K562 (cell line): ENCODE data around the gene SETMAR. TPM values are rescaled to one million over a fixed set of nuclear protein-coding genes. Genes with fewer than 3 reads are reported as not detected.
A peak's percentile ranks its signal among the peaks of the same experiment; 100 is the strongest.

Experiments used
- CBFA2T2 ChIP-seq: fragments of 450-650 bp; conservative IDR thresholded peaks from 2 replicates; pipeline ENCODE4 v1.6.1; 2017; ENCODE audit warnings: mild to moderate bottlenecking
- ELK3 ChIP-seq: fragments of 450-650 bp; formaldehyde crosslinking; IDR thresholded peaks from 2 replicates; pipeline ENCODE4 v1.4.0; 2020; ENCODE audit warnings: mild to moderate bottlenecking
- EP300 ChIP-seq: IDR thresholded peaks from 2 replicates; pipeline ENCODE4 v1.6.1; 2012; ENCODE audit warnings: low read length, improper control_type of control experiment
- FOXK2 ChIP-seq, 2 experiments: fragments of 450-650 bp; IDR thresholded peaks in 1 of 2; conservative IDR thresholded peaks in 1 of 2; 2 replicates each; pipeline ENCODE4 v1.6.1; 2016; ENCODE audit warnings: low read depth in 2 of 2, mild to moderate bottlenecking in 1 of 2
- HNRNPL ChIP-seq: fragments of 200-400 bp; formaldehyde crosslinking; IDR thresholded peaks from 2 replicates; pipeline ENCODE4 v1.6.1; 2017; ENCODE audit warnings: low read depth, mild to moderate bottlenecking, low read length
- SIRT6 ChIP-seq: IDR thresholded peaks from one replicate; pipeline ENCODE4 v1.6.1; 2012; ENCODE audit warnings: low read depth, mild to moderate bottlenecking, control low read depth, inconsistent platforms, low read length, moderate library complexity
- TAL1 ChIP-seq: fragments of 450-650 bp; IDR thresholded peaks from 2 replicates; pipeline ENCODE4 v1.6.1; 2016; ENCODE audit warnings: mild to moderate bottlenecking
- TBP ChIP-seq: optimal IDR thresholded peaks from 2 replicates; pipeline ENCODE3; 2011; ENCODE audit warnings: low read depth, low read length, improper control_type of control experiment
- TCF3 ChIP-seq: sonication (generic); formaldehyde crosslinking; IDR thresholded peaks from 2 replicates; pipeline ENCODE4 v1.4.0; 2020; ENCODE audit warnings: mild to moderate bottlenecking, missing genetic modification reagents
- TCF7 ChIP-seq: sonication (generic); IDR thresholded peaks from 2 replicates; pipeline ENCODE4 v1.6.1; 2016; ENCODE audit warnings: antibody characterized with exemption, borderline replicate concordance
- ZNF395 ChIP-seq: fragments of 200-800 bp; sonication (Bioruptor generic); IDR thresholded peaks from 2 replicates; pipeline ENCODE4 v1.6.1; 2017; ENCODE audit warnings: missing genetic modification characterization, missing compliant biosample characterization
- ZNF398 ChIP-seq: fragments of 250-450 bp; sonication (Bioruptor Pico); IDR thresholded peaks from 2 replicates; pipeline ENCODE4 v1.8.0; 2021; ENCODE audit warnings: moderate library complexity, mild to moderate bottlenecking, inconsistent platforms
- ZNF586 ChIP-seq: fragments of 450-650 bp; formaldehyde crosslinking; conservative IDR thresholded peaks from 2 replicates; pipeline ENCODE4 v1.4.0; 2020; ENCODE audit warnings: mild to moderate bottlenecking, moderate library complexity
- polyA plus RNA-seq, 8 experiments: library from polyadenylated mRNA; depleted of rRNA in 4 of 8; stranded (reverse) in 5 of 8; unstranded in 3 of 8; fragments of >200 nt; fragmentation: Nextera tagmentation in 2 of 8; fragmentation: Illumina TruSeq in 1 of 8; extraction: Ambion mirVana in 2 of 8; extraction: Trizol in 1 of 8; gene quantifications; 2 replicates each; pipeline versions ENCODE4 v1.2.1 to v1.2.3, GENCODE V29; 2011 to 2014; ENCODE audit warnings: inconsistent platforms in 1 of 8, missing spikeins in 1 of 8
- total RNA-seq, 7 experiments: library from RNA; depleted of rRNA in 6 of 7; stranded (reverse); fragments of >200 nt in 6 of 7; fragmentation: Illumina TruSeq in 2 of 7; extraction: Trizol in 2 of 7; gene quantifications; 2 replicates each; pipeline versions ENCODE4 v1.2.1 to v1.2.3, GENCODE V29; 2011 to 2021; ENCODE audit warnings: low replicate concordance in 1 of 7
- TF ChIP-seq, protein P1 (sequence below), 3 experiments: fragments of 200-800 bp in 1 of 3; fragments of 250-450 bp in 1 of 3; fragments of 450-650 bp in 1 of 3; sonication (Bioruptor Pico) in 1 of 3; sonication (Bioruptor generic) in 1 of 3; formaldehyde crosslinking in 1 of 3; IDR thresholded peaks; 2 replicates each; pipeline versions ENCODE4 v1.6.1 to v1.8.0; 2016 to 2022; ENCODE audit warnings: mild to moderate bottlenecking in 2 of 3, missing genetic modification characterization in 2 of 3, missing compliant biosample characterization in 1 of 3, moderate library complexity in 1 of 3
- TF ChIP-seq, protein P2 (sequence below), 2 experiments: fragments of 450-650 bp in 1 of 2; IDR thresholded peaks; 2 replicates each; pipeline ENCODE4 v1.6.1; 2011 to 2017; ENCODE audit warnings: low read depth in 2 of 2, antibody characterized with exemption in 1 of 2, borderline replicate concordance in 1 of 2, low read length in 1 of 2, mild to moderate bottlenecking in 1 of 2, mixed read lengths in 1 of 2; ENCODE audit not compliant: control insufficient read depth in 1 of 2

Gene SETMAR
- total and polyA plus RNA-seq, 9 of the 15 experiments (the other 6 are each of a cell fraction or from before 2014, with no cell fraction given), result 5.5 to 25.1 (median 18.2) TPM

DNA sequence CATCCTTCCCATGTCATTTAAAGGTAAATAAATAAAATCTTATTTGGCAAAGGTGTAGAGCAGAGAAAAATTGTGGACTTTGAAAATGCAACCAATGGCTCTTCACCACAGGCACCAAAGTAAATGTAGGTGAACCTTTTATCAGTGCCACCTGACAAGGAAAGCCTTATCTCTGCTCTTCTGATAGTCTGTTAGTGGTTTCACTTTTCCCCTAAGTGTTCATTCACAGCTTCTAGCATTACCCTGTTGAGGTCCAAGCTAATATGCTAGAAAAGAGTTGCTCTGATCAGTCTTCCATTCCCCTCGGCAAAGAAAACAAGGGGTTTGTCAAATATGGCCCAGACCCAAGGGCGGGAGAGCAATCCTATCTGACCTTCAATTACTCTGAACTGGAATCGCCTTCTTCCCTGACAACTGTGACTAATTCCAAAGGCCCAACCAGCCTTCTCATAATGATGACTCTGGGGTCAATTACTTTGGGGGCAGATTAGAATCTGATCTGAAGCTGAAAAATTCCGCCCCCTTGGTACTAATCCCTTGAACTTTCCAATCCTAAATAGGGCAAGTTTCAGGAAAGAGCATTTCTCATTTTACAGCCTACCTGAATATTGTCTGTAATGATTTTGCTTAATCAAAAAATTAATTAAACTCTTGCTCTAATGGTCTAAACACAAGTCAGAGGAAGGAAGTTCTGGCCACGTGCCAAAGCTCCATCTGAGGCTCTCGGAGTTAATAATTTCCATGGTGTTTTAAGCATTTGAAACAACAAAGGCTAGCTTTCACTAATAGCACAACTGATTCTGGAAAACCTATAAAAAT, 52.4 kb downstream of the SETMAR start (continued):
- no peak for TF ChIP-seq ZNF398 (CRISPR knock-in tag)
- peak; percentile 78 for TF ChIP-seq TAL1
- TF ChIP-seq TBP, result no peak
- TF ChIP-seq FOXK2 (conservative IDR thresholded peaks at IDR 0.05 in 1 of 2, IDR thresholded peaks at IDR 0.05 in 1 of 2; ENCODE audit: low read depth in 2 of 2), result peak in 1 of 2 experiments; percentile 25; a peak in 1 of 4 replicates
- TF ChIP-seq SIRT6, result no peak
- TF ChIP-seq TCF3, result peak; percentile 71
- TF ChIP-seq, protein P1, sequence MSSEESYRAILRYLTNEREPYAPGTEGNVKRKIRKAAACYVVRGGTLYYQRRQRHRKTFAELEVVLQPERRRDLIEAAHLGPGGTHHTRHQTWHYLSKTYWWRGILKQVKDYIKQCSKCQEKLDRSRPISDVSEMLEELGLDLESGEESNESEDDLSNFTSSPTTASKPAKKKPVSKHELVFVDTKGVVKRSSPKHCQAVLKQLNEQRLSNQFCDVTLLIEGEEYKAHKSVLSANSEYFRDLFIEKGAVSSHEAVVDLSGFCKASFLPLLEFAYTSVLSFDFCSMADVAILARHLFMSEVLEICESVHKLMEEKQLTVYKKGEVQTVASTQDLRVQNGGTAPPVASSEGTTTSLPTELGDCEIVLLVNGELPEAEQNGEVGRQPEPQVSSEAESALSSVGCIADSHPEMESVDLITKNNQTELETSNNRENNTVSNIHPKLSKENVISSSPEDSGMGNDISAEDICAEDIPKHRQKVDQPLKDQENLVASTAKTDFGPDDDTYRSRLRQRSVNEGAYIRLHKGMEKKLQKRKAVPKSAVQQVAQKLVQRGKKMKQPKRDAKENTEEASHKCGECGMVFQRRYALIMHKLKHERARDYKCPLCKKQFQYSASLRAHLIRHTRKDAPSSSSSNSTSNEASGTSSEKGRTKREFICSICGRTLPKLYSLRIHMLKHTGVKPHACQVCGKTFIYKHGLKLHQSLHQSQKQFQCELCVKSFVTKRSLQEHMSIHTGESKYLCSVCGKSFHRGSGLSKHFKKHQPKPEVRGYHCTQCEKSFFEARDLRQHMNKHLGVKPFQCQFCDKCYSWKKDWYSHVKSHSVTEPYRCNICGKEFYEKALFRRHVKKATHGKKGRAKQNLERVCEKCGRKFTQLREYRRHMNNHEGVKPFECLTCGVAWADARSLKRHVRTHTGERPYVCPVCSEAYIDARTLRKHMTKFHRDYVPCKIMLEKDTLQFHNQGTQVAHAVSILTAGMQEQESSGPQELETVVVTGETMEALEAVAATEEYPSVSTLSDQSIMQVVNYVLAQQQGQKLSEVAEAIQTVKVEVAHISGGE (CRISPR knock-in tag; IDR thresholded peaks at IDR 0.05), result no peak
- no peak for TF ChIP-seq ELK3 (CRISPR knock-in tag)
- peak; percentile 54; the same call in 1 of the 2 replicates for TF ChIP-seq EP300
- TF ChIP-seq HNRNPL, result no peak
- TF ChIP-seq, protein P2, sequence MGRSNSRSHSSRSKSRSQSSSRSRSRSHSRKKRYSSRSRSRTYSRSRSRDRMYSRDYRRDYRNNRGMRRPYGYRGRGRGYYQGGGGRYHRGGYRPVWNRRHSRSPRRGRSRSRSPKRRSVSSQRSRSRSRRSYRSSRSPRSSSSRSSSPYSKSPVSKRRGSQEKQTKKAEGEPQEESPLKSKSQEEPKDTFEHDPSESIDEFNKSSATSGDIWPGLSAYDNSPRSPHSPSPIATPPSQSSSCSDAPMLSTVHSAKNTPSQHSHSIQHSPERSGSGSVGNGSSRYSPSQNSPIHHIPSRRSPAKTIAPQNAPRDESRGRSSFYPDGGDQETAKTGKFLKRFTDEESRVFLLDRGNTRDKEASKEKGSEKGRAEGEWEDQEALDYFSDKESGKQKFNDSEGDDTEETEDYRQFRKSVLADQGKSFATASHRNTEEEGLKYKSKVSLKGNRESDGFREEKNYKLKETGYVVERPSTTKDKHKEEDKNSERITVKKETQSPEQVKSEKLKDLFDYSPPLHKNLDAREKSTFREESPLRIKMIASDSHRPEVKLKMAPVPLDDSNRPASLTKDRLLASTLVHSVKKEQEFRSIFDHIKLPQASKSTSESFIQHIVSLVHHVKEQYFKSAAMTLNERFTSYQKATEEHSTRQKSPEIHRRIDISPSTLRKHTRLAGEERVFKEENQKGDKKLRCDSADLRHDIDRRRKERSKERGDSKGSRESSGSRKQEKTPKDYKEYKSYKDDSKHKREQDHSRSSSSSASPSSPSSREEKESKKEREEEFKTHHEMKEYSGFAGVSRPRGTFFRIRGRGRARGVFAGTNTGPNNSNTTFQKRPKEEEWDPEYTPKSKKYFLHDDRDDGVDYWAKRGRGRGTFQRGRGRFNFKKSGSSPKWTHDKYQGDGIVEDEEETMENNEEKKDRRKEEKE (IDR thresholded peaks at IDR 0.05; ENCODE audit: borderline replicate concordance in 1 of 2, control insufficient read depth in 1 of 2, low read depth in 2 of 2, low read length in 1 of 2), result no peak
- no peak for TF ChIP-seq TCF7
- TF ChIP-seq CBFA2T2, result peak; percentile 48; the same call in 1 of the 2 replicates
- TF ChIP-seq ZNF395 (CRISPR knock-in tag), result no peak
- TF ChIP-seq ZNF586 (CRISPR knock-in tag), result no peak
